CD14-positive monocyte (primary cell): ENCODE results near the gene HEATR1. TPM values are rescaled to one million over a fixed set of nuclear protein-coding genes. Genes with fewer than 3 reads are reported as not detected.

Experiments used
- DNase-seq, 3 donors: peaks; one replicate each; pipeline ENCODE4 v3.0.0-alpha.2; 2011 to 2022
- H2AFZ ChIP-seq: 2 replicates; pipeline ENCODE4 v1.6.0; 2012; ENCODE audit warnings: mild to moderate bottlenecking, low read depth, low read length, inconsistent platforms; ENCODE audit not compliant: insufficient read depth, poor library complexity, severe bottlenecking
- H3K27ac ChIP-seq, 2 donors: 1 replicate in 1 of 2; 2 replicates in 1 of 2; pipeline ENCODE4 v1.5.1; 2012 to 2013; ENCODE audit warnings: low read length in 2 of 2, control low read depth in 1 of 2, inconsistent platforms in 1 of 2, low read depth in 1 of 2, mild to moderate bottlenecking in 1 of 2
- H3K27me3 ChIP-seq, 2 donors: one replicate each; pipeline versions ENCODE4 v1.6.0 to v1.6.1; 2011 to 2013; ENCODE audit warnings: low read length in 2 of 2; ENCODE audit not compliant: control insufficient read depth in 2 of 2, insufficient read depth in 2 of 2
- H3K36me3 ChIP-seq, 2 donors: replicated peaks in 1 of 2; 1 replicate in 1 of 2; 2 replicates in 1 of 2; pipeline versions ENCODE4 v1.5.1 to v1.6.1; 2012 to 2013; ENCODE audit warnings: low read length in 2 of 2, control low read depth in 1 of 2, inconsistent platforms in 1 of 2, mild to moderate bottlenecking in 1 of 2; ENCODE audit not compliant: insufficient read depth in 2 of 2, control insufficient read depth in 1 of 2
- H3K4me1 ChIP-seq, 2 donors: 1 replicate in 1 of 2; 2 replicates in 1 of 2; pipeline versions ENCODE4 v1.5.1 to v1.6.1; 2012 to 2013; ENCODE audit warnings: low read length in 2 of 2, control low read depth in 1 of 2, inconsistent platforms in 1 of 2, mild to moderate bottlenecking in 1 of 2, moderate library complexity in 1 of 2; ENCODE audit not compliant: insufficient read depth in 2 of 2, control insufficient read depth in 1 of 2
- H3K4me2 ChIP-seq: replicated peaks from 2 replicates; pipeline ENCODE3; 2012; ENCODE audit warnings: low read length, moderate library complexity, mild to moderate bottlenecking; ENCODE audit not compliant: poor library complexity, severe bottlenecking; ENCODE audit errors: extremely low read depth
- H3K4me3 ChIP-seq, 3 experiments: fragments of 200-600 bp in 1 of 3; sonication (generic) in 1 of 3; replicated peaks in 1 of 3; 1 replicate in 2 of 3; 2 replicates in 1 of 3; pipeline ENCODE4 v1.5.1; 2011 to 2013; ENCODE audit warnings: low read length in 3 of 3, mild to moderate bottlenecking in 3 of 3, control low read depth in 2 of 3, low read depth in 2 of 3, inconsistent platforms in 1 of 3, moderate library complexity in 1 of 3
- H3K79me2 ChIP-seq: 2 replicates; pipeline ENCODE4 v1.6.0; 2012; ENCODE audit warnings: mild to moderate bottlenecking, control low read depth, inconsistent platforms, low read length, moderate library complexity; ENCODE audit not compliant: insufficient read depth
- H3K9ac ChIP-seq: 2 replicates; pipeline ENCODE4 v1.6.0; 2017; ENCODE audit warnings: low read length, mild to moderate bottlenecking; ENCODE audit not compliant: insufficient read depth, poor library complexity, severe bottlenecking
- H3K9me3 ChIP-seq, 2 donors: replicated peaks in 1 of 2; 1 replicate in 1 of 2; 2 replicates in 1 of 2; pipeline versions ENCODE4 v1.5.1 to v1.6.1; 2012 to 2013; ENCODE audit warnings: low read length in 2 of 2, control low read depth in 1 of 2; ENCODE audit not compliant: control insufficient read depth in 1 of 2, insufficient read depth in 1 of 2
- H4K20me1 ChIP-seq: 2 replicates; pipeline ENCODE4 v1.6.0; 2012; ENCODE audit warnings: mild to moderate bottlenecking, low read length, control low read depth, moderate library complexity; ENCODE audit not compliant: insufficient read depth
- H3K27ac Mint-ChIP-seq, 7 donors: one replicate each; pipeline ENCODE4 v1.8.0; 2020; ENCODE audit warnings: mild to moderate bottlenecking in 7 of 7, mixed read lengths in 7 of 7, moderate library complexity in 6 of 7, inconsistent platforms in 2 of 7
- H3K27me3 Mint-ChIP-seq, 3 donors: one replicate each; pipeline ENCODE4 v1.8.0; 2021 to 2022; ENCODE audit warnings: low read depth in 3 of 3, mild to moderate bottlenecking in 3 of 3, mixed read lengths in 3 of 3, moderate library complexity in 3 of 3, inconsistent platforms in 1 of 3
- H3K36me3 Mint-ChIP-seq, 2 donors: one replicate each; pipeline ENCODE4 v1.8.0; 2020; ENCODE audit warnings: mixed read lengths in 2 of 2, inconsistent platforms in 1 of 2, mild to moderate bottlenecking in 1 of 2
- H3K4me1 Mint-ChIP-seq: one replicate; pipeline ENCODE4 v1.8.0; 2020; ENCODE audit warnings: mild to moderate bottlenecking, mixed read lengths
- H3K4me3 Mint-ChIP-seq, 2 donors: one replicate each; pipeline ENCODE4 v1.8.0; 2020; ENCODE audit warnings: mild to moderate bottlenecking in 2 of 2, mixed read lengths in 2 of 2, moderate library complexity in 1 of 2
- H3K9me3 Mint-ChIP-seq, 7 donors: one replicate each; pipeline ENCODE4 v1.8.0; 2020 to 2022; ENCODE audit warnings: mixed read lengths in 7 of 7, mild to moderate bottlenecking in 6 of 7, moderate library complexity in 6 of 7, inconsistent platforms in 2 of 7
- WGBS: methylation state at CpG from one replicate; pipeline ENCODE4 v1.1.5; 2013; ENCODE audit warnings: missing lambda C conversion rate; ENCODE audit not compliant: insufficient coverage; 5-methylcytosine and 5-hydroxymethylcytosine counted together
- intact Hi-C, 2 donors: fragments of 100-400 bp; cut with micrococcal nuclease; formaldehyde crosslinking; loops; one replicate each; pipeline versions ENCODE4 v1.15.0 to v1.15.1; 2023
- polyA plus RNA-seq, 3 donors: library from polyadenylated mRNA; depleted of rRNA in 1 of 3; unstranded in 2 of 3; stranded (reverse) in 1 of 3; fragments of 300-500 nt in 2 of 3; fragments of >200 nt in 1 of 3; fragmentation: Illumina TruSeq in 2 of 3; gene quantifications; 1 replicate in 2 of 3; 2 replicates in 1 of 3; pipeline ENCODE4 v1.2.3, GENCODE V29; 2012 to 2021
- TF ChIP-seq, protein P1 (sequence below): fragments of 200-600 bp; IDR thresholded peaks from one replicate; pipeline ENCODE4 v1.8.0; 2022; ENCODE audit warnings: antibody characterized with exemption, mild to moderate bottlenecking

The HEATR1 gene
- polyA plus RNA-seq, 3 donors, result 2.8 to 4.2 (median 3.7) TPM

GRCh38 chr1:236618507-236618906 is 14.2 kb upstream of the HEATR1 start:
- Histone ChIP-seq H2AFZ (no peak overlapping the region), H3K27me3 (peaks cover 4% of the 10 kb centered on the region in 2 donors), H3K9ac (no peak overlapping the region), H3K4me1 (no peaks in the 10 kb centered on the region), H3K9me3 (peaks cover 5 to 9% of the 10 kb centered on the region in 2 donors), H3K4me3 (no peak overlapping the region), H3K27ac (no peak overlapping the region), H3K36me3 (no peaks in the 10 kb centered on the region), H3K4me2 (no peak overlapping the region), H4K20me1 (no peaks in the 10 kb centered on the region), H3K79me2 (no peaks in the 10 kb centered on the region)
- Mint-ChIP-seq H3K9me3 (peaks cover 5 to 12% (median 8%) of the 10 kb centered on the region in 7 donors), H3K27ac (peak overlapping the region in 1 of 7 donors; percentile 57), H3K4me1 (no peaks in the 10 kb centered on the region), H3K27me3 (peaks cover 8 to 31% (median 16%) of the 10 kb centered on the region in 3 donors), H3K36me3 (no peaks in the 10 kb centered on the region), H3K4me3 (peak overlapping the region in 1 of 2 donors; percentile 21)
- no CpG with 5 or more reads among the region's 5 CpGs for WGBS
- intact Hi-C loops, result no loop called here
- DNase-seq, result no peak
- TF ChIP-seq, protein P1, sequence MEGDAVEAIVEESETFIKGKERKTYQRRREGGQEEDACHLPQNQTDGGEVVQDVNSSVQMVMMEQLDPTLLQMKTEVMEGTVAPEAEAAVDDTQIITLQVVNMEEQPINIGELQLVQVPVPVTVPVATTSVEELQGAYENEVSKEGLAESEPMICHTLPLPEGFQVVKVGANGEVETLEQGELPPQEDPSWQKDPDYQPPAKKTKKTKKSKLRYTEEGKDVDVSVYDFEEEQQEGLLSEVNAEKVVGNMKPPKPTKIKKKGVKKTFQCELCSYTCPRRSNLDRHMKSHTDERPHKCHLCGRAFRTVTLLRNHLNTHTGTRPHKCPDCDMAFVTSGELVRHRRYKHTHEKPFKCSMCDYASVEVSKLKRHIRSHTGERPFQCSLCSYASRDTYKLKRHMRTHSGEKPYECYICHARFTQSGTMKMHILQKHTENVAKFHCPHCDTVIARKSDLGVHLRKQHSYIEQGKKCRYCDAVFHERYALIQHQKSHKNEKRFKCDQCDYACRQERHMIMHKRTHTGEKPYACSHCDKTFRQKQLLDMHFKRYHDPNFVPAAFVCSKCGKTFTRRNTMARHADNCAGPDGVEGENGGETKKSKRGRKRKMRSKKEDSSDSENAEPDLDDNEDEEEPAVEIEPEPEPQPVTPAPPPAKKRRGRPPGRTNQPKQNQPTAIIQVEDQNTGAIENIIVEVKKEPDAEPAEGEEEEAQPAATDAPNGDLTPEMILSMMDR, result no peak

DNA sequence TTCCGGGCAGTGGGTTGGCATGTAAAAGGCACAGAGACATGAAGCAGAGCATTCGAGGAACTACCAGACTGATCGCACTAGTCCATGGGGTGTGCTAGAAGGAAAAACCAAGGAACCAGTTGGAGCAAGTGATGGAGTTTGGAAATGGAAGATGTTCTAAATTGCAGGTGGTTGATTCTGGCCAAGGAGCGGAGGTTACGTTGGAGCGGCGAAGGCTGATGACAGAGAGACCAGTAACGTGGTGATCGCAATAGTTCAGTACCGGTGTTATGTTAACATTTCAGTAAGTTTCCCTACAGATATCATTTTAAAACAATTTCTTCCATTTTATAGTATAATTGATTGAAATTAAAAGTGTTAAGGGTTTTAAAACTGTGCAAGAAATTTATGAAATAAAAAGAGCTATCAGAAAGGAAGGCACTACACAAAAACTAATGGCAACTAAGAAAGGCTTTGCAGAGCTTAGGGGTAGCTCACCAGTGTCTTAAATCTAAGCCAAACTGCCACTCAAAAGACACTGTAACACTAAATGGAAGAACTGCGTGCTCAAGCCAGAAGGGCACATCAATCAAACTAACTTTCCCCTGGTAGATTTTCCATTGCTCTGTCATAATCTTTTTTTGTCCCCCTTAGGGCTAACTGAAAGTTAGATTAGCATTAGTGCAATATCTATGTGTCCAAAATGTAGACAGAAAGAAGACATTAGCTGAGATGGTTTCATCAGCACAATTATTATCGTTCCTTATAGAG is 11.3 kb upstream of the HEATR1 start:
- TF ChIP-seq, protein P1, result no peak
- no peak for DNase-seq
- peaks cover 4 to 6% of the 10 kb centered on the region in 2 donors for H3K27me3 ChIP-seq
- WGBS, result 96% methylated on average over 3 of the region's 12 CpGs
- H3K27ac ChIP-seq, result no peak overlapping the region
- H3K4me2 ChIP-seq, result no peak overlapping the region
- H3K4me3 Mint-ChIP-seq, result no peak overlapping the region
- intact Hi-C loops, result no loop called here
- no peaks in the 10 kb centered on the region for H3K36me3 Mint-ChIP-seq
- no peaks in the 10 kb centered on the region for H3K36me3 ChIP-seq
- no peak overlapping the region for H3K9ac ChIP-seq
- H3K4me1 Mint-ChIP-seq, result no peaks in the 10 kb centered on the region
- H2AFZ ChIP-seq, result no peak overlapping the region
- H3K4me3 ChIP-seq, result no peak overlapping the region
- no peaks in the 10 kb centered on the region for H3K4me1 ChIP-seq
- no peak overlapping the region for H3K27ac Mint-ChIP-seq
- H3K9me3 ChIP-seq, result no peaks in the 10 kb centered on the region
- H4K20me1 ChIP-seq, result no peaks in the 10 kb centered on the region
- H3K9me3 Mint-ChIP-seq, result peaks cover 0 to 3% (median 0%) of the 10 kb centered on the region in 7 donors
- peaks cover 15 to 45% (median 18%) of the 10 kb centered on the region in 3 donors for H3K27me3 Mint-ChIP-seq
- H3K79me2 ChIP-seq, result no peaks in the 10 kb centered on the region
